Lower lobe of right lung (tissue), 2 donors: ENCODE data around the gene YIF1A. TPM values are rescaled to one million over a fixed set of nuclear protein-coding genes. Genes with fewer than 3 reads are reported as not detected.
A peak's percentile ranks its signal among the peaks of the same experiment; 100 is the strongest.

ENCODE experiments used
- ATAC-seq, 2 donors: fragments of 200-7000 bp; cut with Tn5 transposase; one replicate each; pipeline ENCODE4 v1.9.1; 2020 to 2022; ENCODE audit warnings: mild to moderate bottlenecking in 2 of 2, moderate library complexity in 2 of 2
- DNase-seq: peaks from one replicate; pipeline ENCODE4 v3.0.0-alpha.2; 2020
- H3K27ac ChIP-seq: fragments of 200-600 bp; one replicate; pipeline ENCODE4 v1.8.0; 2022
- H3K27me3 ChIP-seq: fragments of 200-600 bp; one replicate; pipeline ENCODE4 v1.8.0; 2022; ENCODE audit warnings: low read depth
- H3K36me3 ChIP-seq: fragments of 200-600 bp; one replicate; pipeline ENCODE4 v1.8.0; 2022; ENCODE audit warnings: mild to moderate bottlenecking
- H3K4me1 ChIP-seq: fragments of 200-600 bp; one replicate; pipeline ENCODE4 v1.8.0; 2022
- H3K4me3 ChIP-seq: fragments of 200-600 bp; one replicate; pipeline ENCODE4 v1.8.0; 2022; ENCODE audit warnings: mild to moderate bottlenecking
- H3K9me3 ChIP-seq: fragments of 200-600 bp; one replicate; pipeline ENCODE4 v1.8.0; 2022
- CTCF ChIP-seq: fragments of 200-600 bp; IDR thresholded peaks from one replicate; pipeline ENCODE4 v1.8.0; 2022; ENCODE audit warnings: antibody characterized with exemption, mild to moderate bottlenecking
- intact Hi-C: fragments of 100-400 bp; cut with DNase I; formaldehyde crosslinking; loops from one replicate; pipeline ENCODE4 v1.11.0; 2022
- long read RNA-seq: library from polyadenylated mRNA; unstranded; transcript quantifications from one replicate; pipeline ENCODE4 v2.0.0, GENCODE V29; 2021
- total RNA-seq: library from RNA; stranded (reverse); fragmentation: NEBNext Ultra II Directional; extraction: Animal tissue kit (Norgen Biotek cat#: 25700); gene quantifications from one replicate; pipeline ENCODE4 v1.2.1, GENCODE V29; 2021
- donor health status: DM: no; HTN: yes; CAD: no; lungs with severe emphysema.

YIF1A gene, protein sequence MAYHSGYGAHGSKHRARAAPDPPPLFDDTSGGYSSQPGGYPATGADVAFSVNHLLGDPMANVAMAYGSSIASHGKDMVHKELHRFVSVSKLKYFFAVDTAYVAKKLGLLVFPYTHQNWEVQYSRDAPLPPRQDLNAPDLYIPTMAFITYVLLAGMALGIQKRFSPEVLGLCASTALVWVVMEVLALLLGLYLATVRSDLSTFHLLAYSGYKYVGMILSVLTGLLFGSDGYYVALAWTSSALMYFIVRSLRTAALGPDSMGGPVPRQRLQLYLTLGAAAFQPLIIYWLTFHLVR
- total RNA-seq: 67.8 TPM
- long read RNA-seq, transcript YIF1A-203 (8 exons, 1,124 nt): major isoform, 138 of 168 reads
- long read RNA-seq, partial matches to known transcripts: 8 of 168 reads
- long read RNA-seq, other reads (novel, unspliced or antisense): 16 of 168 reads

DNA sequence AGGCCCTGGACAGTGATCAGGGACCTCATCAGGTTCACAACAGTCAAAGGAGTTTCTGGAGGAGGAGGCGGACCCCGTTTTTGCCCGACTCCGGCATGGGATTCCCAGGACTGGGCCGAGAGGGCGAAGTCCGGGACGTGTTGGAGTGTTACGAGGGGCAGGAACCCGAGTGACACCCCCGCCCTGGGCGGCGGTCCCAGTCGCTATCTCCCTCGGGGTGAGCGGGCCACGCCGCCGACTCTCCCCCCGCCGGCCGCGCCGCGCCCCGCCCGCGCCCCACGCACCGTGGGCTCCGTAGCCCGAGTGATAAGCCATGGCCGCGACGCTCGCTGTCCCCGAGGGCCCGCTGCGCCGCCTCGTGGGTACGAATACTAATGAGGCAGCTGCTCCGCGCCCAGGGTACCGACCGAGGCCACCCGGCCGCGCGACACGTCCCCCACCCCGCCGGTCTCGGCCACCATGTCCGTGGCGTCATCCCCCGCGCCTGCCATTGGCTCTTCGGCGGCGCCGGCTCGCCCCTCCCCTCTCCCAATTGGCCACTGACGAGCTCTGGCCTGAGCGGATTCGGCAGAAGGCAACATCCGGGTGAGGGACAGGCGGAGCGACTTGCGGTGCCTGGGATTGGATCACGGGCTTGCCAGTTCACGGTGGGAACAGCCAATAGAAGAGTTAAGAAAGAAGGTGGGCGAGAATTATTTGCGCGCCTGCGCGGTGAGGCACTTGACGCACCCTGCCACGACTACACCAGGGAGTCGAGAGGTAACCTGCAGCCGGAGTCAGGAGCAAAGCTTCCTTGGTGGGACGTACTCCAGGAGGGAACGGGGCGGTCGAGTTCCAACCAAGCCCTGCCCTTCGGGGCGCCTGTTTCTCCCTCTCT, at the start of gene YIF1A:
TSS of gene YIF1A (minus strand) at position 473 of the 877 bp plus-strand sequence. CDS start at position 315, 158 bp downstream.
- peak within 1 kb of the TSS; percentile 98 for H3K4me3 ChIP-seq
- H3K9me3 ChIP-seq: no peaks in the 10 kb centered on the region
- peak; percentile 97 for ATAC-seq
- peaks cover 31% of the 10 kb centered on the region for H3K4me1 ChIP-seq
- DNase-seq: peak; percentile 99
- H3K27ac ChIP-seq: peak within 1 kb of the TSS; percentile 97
- intact Hi-C loops: no loop called here
- peaks cover 17% of the 10 kb centered on the region for H3K36me3 ChIP-seq
- no peak for TF ChIP-seq CTCF
- H3K27me3 ChIP-seq: peaks cover 26% of the 10 kb centered on the region

- Histone ChIP-seq H3K36me3 (peaks cover 69% of the 10 kb centered on the region), H3K4me3 (no peak overlapping the region), H3K27ac (peak overlapping the region; percentile 82), H3K9me3 (no peaks in the 10 kb centered on the region), H3K27me3 (no peaks in the 10 kb centered on the region), H3K4me1 (peaks cover 29% of the 10 kb centered on the region)
- intact Hi-C loops: no loop called here
- no peak for TF ChIP-seq CTCF
- no peak for ATAC-seq
- peak; percentile 46 for DNase-seq
Observed at GRCh38 chr11:66337103-66337899, 48.4 kb upstream of the YIF1A start.

- H3K36me3 ChIP-seq: peaks cover 64% of the 10 kb centered on the region
- peak; percentile 22 for TF ChIP-seq CTCF
Observed at GRCh38 chr11:66336234-66337102, 47.5 kb upstream of the YIF1A start, which contains the start of gene RIN1. RIN1 (minus strand) TSS chr11:66336434; CDS start chr11:66336402, 32 bp downstream.

DNA sequence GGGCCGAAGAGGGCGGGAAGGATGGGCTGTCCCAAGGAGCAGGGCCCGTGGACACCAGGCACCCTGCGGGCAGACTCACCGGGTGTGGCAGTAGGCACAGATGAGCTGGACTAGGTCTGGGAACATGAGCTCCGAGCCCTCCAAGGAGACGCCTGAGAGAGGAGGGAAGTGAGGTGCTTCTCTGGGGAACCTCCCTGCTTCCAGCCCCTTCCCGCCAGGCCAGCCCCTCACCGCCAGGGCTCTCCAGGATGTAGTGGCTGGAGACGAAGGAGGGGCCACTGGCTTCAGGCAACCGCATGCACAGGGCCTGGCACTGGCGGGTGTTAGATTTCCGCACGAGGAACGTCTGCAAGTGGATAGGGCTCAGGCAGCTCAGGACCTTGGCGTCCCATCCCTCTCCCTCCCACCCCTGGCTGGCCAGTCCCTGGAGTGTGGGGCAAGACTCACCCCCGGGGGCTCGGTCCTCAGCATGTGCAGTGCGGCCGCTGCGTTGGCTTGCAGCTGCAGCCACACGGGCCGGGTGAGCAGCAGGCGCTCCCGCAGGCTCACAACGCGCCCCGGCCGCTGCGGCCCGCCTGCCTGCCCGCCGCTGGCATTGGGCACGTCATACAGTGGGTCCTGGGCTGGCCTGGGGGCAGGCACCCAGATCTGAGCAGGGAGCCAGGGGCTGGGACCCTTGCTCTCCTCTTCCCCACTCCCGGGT, 46.7 kb upstream of the YIF1A start:
- intact Hi-C loops: no loop called here
- ATAC-seq (peak; percentile 32 to 46), DNase-seq (peak; percentile 52)
- Histone ChIP-seq H3K4me1 (peaks cover 29% of the 10 kb centered on the region), H3K27ac (peak overlapping the region; percentile 82), H3K27me3 (no peaks in the 10 kb centered on the region), H3K9me3 (no peaks in the 10 kb centered on the region), H3K36me3 (peaks cover 56% of the 10 kb centered on the region), H3K4me3 (peak overlapping the region; percentile 63)
- TF ChIP-seq CTCF: no peak

More at GRCh38 chr11:66336234-66337102, 47.5 kb upstream of the YIF1A start, which contains the start of gene RIN1:
- Histone ChIP-seq H3K27ac (peak within 1 kb of the TSS; percentile 82), H3K27me3 (no peaks in the 10 kb centered on the region), H3K4me1 (peaks cover 29% of the 10 kb centered on the region), H3K4me3 (peak within 1 kb of the TSS; percentile 63), H3K9me3 (no peaks in the 10 kb centered on the region)
- intact Hi-C loops: no loop called here
- DNase-seq (peak; percentile 65), ATAC-seq (peak; percentile 70 to 76)
